ENCODE data around the gene MYO1H.
A peak's percentile ranks its signal among the peaks of the same experiment; 100 is the strongest.

Gene MYO1H

DNA sequence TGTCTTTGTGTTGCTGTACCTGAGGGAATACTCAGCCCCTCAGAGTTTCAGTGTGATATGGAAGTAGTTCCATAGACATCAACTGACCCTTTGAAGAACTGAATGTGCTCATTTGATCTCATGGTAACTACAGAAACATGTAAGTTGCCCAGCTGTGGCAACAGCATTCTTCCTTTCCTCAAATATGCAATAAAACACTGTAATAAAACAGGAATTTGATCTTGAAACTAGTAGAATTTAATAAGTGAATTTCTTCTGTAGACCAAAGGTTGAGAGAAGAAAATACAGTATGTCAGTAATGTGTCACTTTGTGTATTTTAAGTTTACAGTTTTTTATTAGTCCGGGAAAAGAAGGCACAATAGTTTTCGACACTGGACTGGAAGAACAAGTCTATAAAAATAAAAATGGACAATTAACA is 97.5 kb downstream of the MYO1H start:
- Histone ChIP-seq H3K4me1 (ENCODE audit: control insufficient read depth in 2 of 2, insufficient read depth in 2 of 2, low read length in 2 of 2) (peaks cover 29 to 43% of the 10 kb centered on the region in 2 donors), H3K9ac (ENCODE audit: low read depth in 1 of 2, low read length in 2 of 2) (no peak overlapping the region), H3K36me3 (ENCODE audit: control insufficient read depth in 2 of 2, insufficient read depth in 2 of 2, low read length in 2 of 2) (peaks cover 4 to 12% of the 10 kb centered on the region in 2 donors), H3K4me3 (ENCODE audit: low read length in 2 of 2) (no peak overlapping the region), H3K9me3 (ENCODE audit: control insufficient read depth in 2 of 2, low read length in 2 of 2) (no peaks in the 10 kb centered on the region), H3K27ac (ENCODE audit: low read depth in 2 of 2, low read length in 2 of 2) (peak overlapping the region; percentile 33 to 74), H3K27me3 (ENCODE audit: control insufficient read depth in 2 of 2, insufficient read depth in 2 of 2, low read length in 2 of 2) (no peaks in the 10 kb centered on the region)

DNA sequence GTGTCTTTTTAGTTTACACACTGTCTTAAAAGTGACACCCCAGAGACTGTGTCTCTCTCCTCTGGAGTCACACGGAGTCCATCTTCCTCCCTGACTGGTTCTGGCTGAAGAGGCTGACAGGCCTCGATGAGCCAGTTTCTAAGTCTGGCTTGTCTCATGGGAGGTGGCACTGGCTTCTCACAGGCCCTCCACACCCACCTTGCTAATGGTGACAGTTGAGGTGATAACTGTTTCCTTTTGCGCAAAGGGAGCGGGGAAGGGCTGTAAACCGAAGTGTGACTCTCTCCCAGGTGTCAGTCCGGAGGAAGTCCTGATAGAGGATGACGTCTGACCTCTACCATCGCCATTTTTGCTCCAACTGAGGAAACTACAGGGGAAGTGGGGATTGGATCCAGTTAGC is 99.2 kb downstream of the MYO1H start:
- H3K36me3 ChIP-seq (ENCODE audit: control insufficient read depth in 2 of 2, insufficient read depth in 2 of 2, low read length in 2 of 2) = peaks cover 15 to 25% of the 10 kb centered on the region in 2 donors
- peak overlapping the region; percentile 45 to 61 for H3K27ac ChIP-seq (ENCODE audit: low read depth in 2 of 2, low read length in 2 of 2)
- H3K4me3 ChIP-seq (ENCODE audit: low read length in 2 of 2) = no peak overlapping the region
- H3K9me3 ChIP-seq (ENCODE audit: control insufficient read depth in 2 of 2, low read length in 2 of 2) = no peaks in the 10 kb centered on the region
- peak overlapping the region; percentile 7 to 29 for H3K9ac ChIP-seq (ENCODE audit: low read depth in 1 of 2, low read length in 2 of 2)
- H3K27me3 ChIP-seq (ENCODE audit: control insufficient read depth in 2 of 2, insufficient read depth in 2 of 2, low read length in 2 of 2) = no peaks in the 10 kb centered on the region
- peaks cover 37 to 51% of the 10 kb centered on the region in 2 donors for H3K4me1 ChIP-seq (ENCODE audit: control insufficient read depth in 2 of 2, insufficient read depth in 2 of 2, low read length in 2 of 2)

DNA sequence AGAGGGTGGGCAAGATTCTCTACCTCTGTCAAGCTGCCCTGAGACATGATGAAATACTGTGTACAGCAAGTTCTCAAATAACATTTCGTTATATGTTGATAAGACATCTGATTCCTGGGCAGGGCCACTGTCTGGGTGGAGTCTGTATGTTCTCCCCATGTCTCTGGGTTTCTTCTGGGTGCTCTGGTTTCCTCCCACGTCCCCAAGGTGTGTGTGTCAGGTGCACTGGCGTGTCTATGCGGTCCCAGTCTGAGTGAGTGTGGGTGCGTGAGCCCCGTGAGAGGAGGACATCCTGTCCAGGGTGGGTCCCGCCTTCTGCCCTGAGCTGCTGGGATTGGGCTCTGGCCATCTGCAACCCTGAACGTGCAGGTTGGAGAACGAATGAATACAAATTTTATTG is 99.8 kb downstream of the MYO1H start:
- peaks cover 37 to 51% of the 10 kb centered on the region in 2 donors for H3K4me1 ChIP-seq (ENCODE audit: control insufficient read depth in 2 of 2, insufficient read depth in 2 of 2, low read length in 2 of 2)
- H3K9me3 ChIP-seq (ENCODE audit: control insufficient read depth in 2 of 2, low read length in 2 of 2) = no peaks in the 10 kb centered on the region
- no peak overlapping the region for H3K4me3 ChIP-seq (ENCODE audit: low read length in 2 of 2)
- peak overlapping the region; percentile 45 to 61 for H3K27ac ChIP-seq (ENCODE audit: low read depth in 2 of 2, low read length in 2 of 2)
- peak overlapping the region in 1 of 2 donors; percentile 29 for H3K9ac ChIP-seq (ENCODE audit: low read depth in 1 of 2, low read length in 2 of 2)
- H3K27me3 ChIP-seq (ENCODE audit: control insufficient read depth in 2 of 2, insufficient read depth in 2 of 2, low read length in 2 of 2) = no peaks in the 10 kb centered on the region
- peaks cover 19 to 31% of the 10 kb centered on the region in 2 donors for H3K36me3 ChIP-seq (ENCODE audit: control insufficient read depth in 2 of 2, insufficient read depth in 2 of 2, low read length in 2 of 2)

DNA sequence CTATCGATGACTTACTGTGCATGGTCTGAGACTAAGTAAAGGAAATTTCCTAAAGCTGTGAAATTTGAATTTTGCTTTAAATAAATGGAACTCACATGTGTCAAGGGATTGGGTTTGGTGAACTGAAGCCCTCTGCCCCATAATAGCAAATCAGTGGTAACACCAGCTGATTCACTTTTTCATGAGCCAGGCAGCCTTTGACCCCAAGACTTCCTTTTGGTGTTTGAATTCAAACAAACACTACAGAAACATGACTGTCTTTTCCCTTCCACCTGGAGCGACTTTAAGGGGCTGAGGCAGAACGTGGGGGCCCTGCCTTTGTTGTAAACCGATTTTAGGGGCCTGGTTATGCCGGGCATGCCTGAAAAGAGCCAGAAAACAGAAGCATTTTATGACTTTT is 100.6 kb downstream of the MYO1H start:
- Histone ChIP-seq H3K27me3 (ENCODE audit: control insufficient read depth in 2 of 2, insufficient read depth in 2 of 2, low read length in 2 of 2) (no peaks in the 10 kb centered on the region), H3K4me1 (ENCODE audit: control insufficient read depth in 2 of 2, insufficient read depth in 2 of 2, low read length in 2 of 2) (peaks cover 37 to 51% of the 10 kb centered on the region in 2 donors), H3K9me3 (ENCODE audit: control insufficient read depth in 2 of 2, low read length in 2 of 2) (no peaks in the 10 kb centered on the region), H3K36me3 (ENCODE audit: control insufficient read depth in 2 of 2, insufficient read depth in 2 of 2, low read length in 2 of 2) (peaks cover 19 to 37% of the 10 kb centered on the region in 2 donors), H3K27ac (ENCODE audit: low read depth in 2 of 2, low read length in 2 of 2) (peak overlapping the region; percentile 69), H3K9ac (ENCODE audit: low read depth in 1 of 2, low read length in 2 of 2) (no peak overlapping the region), H3K4me3 (ENCODE audit: low read length in 2 of 2) (peak overlapping the region in 1 of 2 donors; percentile 21)

DNA sequence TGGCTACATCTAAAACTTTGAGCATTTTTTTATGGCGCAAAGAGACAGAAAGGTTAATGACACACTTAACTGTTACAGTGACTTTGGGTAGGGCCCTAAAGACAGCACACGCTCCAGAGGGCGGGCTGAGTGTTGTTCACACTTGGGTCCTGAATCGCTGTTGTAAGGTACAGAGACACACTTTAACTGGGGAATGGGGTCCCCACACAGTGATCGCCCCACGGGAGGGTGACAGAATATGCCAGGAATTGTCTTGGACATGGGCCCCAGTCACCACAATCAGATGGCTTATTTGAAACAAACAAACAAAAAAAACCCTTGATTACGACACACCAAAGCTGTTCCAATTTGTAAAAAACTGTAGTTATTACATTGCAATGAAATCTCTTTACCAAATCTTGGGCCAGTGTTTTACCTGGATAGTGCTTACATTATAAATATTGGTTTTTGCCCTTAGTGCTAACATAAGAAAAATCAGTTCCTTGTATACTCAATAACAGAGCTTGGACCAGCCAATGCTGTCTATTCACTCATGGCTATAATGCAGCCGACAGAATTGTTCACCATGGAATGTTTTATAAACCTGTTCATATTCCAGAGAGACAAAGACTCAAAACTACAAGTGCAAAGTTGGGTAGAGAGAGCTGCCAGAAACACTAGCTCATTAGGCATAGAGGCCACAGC is 101.1 kb downstream of the MYO1H start:
- peak overlapping the region; percentile 69 for H3K27ac ChIP-seq (ENCODE audit: low read depth in 2 of 2, low read length in 2 of 2)
- H3K9me3 ChIP-seq (ENCODE audit: control insufficient read depth in 2 of 2, low read length in 2 of 2) = no peaks in the 10 kb centered on the region
- peaks cover 37 to 51% of the 10 kb centered on the region in 2 donors for H3K4me1 ChIP-seq (ENCODE audit: control insufficient read depth in 2 of 2, insufficient read depth in 2 of 2, low read length in 2 of 2)
- no peak overlapping the region for H3K9ac ChIP-seq (ENCODE audit: low read depth in 1 of 2, low read length in 2 of 2)
- H3K4me3 ChIP-seq (ENCODE audit: low read length in 2 of 2) = peak overlapping the region in 1 of 2 donors; percentile 21
- no peaks in the 10 kb centered on the region for H3K27me3 ChIP-seq (ENCODE audit: control insufficient read depth in 2 of 2, insufficient read depth in 2 of 2, low read length in 2 of 2)
- peaks cover 25 to 43% of the 10 kb centered on the region in 2 donors for H3K36me3 ChIP-seq (ENCODE audit: control insufficient read depth in 2 of 2, insufficient read depth in 2 of 2, low read length in 2 of 2)

DNA sequence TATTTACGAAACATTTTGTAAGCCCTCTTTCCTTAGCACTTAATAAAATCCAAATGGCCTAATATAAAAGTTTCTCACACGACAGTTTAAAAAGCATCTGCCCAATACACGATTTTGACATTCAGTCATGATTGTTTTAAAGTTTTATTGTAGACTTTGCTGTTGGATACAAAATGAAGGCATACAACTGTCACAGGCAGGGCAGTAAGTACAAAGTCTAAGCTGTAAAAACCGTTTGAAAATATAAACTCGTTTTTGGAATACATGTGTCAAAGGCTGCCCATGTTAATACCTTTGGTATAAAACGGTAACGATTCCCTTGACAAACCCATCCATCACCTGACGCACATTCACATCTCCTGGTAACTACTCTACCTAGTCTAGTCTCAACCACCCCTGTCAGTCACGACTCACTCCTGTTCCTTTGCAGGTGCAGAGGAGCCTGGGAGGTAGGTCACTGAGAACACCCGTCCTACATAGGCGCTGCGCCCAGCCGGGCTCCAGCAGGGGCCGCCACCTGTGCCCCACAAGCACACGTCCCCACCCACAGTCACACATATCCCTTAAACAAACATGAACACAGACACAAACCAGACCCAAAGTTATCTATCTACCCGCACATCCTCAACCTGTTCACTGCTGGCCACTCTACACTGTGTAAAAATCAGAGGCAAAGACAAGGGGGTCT is 102.3 kb downstream of the MYO1H start:
- H3K4me3 ChIP-seq (ENCODE audit: low read length in 2 of 2) = no peak overlapping the region
- no peaks in the 10 kb centered on the region for H3K9me3 ChIP-seq (ENCODE audit: control insufficient read depth in 2 of 2, low read length in 2 of 2)
- H3K9ac ChIP-seq (ENCODE audit: low read depth in 1 of 2, low read length in 2 of 2) = peak overlapping the region in 1 of 2 donors; percentile 10
- H3K27me3 ChIP-seq (ENCODE audit: control insufficient read depth in 2 of 2, insufficient read depth in 2 of 2, low read length in 2 of 2) = no peaks in the 10 kb centered on the region
- H3K4me1 ChIP-seq (ENCODE audit: control insufficient read depth in 2 of 2, insufficient read depth in 2 of 2, low read length in 2 of 2) = peaks cover 35 to 49% of the 10 kb centered on the region in 2 donors
- peak overlapping the region; percentile 69 for H3K27ac ChIP-seq (ENCODE audit: low read depth in 2 of 2, low read length in 2 of 2)
- H3K36me3 ChIP-seq (ENCODE audit: control insufficient read depth in 2 of 2, insufficient read depth in 2 of 2, low read length in 2 of 2) = peaks cover 35 to 54% of the 10 kb centered on the region in 2 donors

DNA sequence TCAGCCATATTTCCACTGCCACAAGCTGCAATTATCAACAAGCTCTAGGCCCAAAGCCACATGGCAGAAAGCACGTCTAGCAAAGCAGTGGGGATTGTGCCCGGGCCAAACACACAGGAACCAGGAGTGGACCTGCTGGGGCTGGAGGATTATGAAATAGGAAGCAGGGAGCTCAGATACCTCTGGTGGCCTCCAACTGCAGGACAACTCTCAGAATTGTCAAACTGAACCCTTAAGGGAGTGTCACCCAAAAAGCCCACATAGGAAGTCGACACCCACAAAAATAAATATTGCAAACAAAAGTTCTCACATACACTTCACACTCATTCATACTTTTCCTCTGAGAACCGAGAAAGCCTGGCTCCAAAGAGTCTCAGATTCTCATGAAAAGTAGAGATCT is 103.3 kb downstream of the MYO1H start:
- no peaks in the 10 kb centered on the region for H3K27me3 ChIP-seq (ENCODE audit: control insufficient read depth in 2 of 2, insufficient read depth in 2 of 2, low read length in 2 of 2)
- H3K4me1 ChIP-seq (ENCODE audit: control insufficient read depth in 2 of 2, insufficient read depth in 2 of 2, low read length in 2 of 2) = peaks cover 29 to 41% of the 10 kb centered on the region in 2 donors
- H3K27ac ChIP-seq (ENCODE audit: low read depth in 2 of 2, low read length in 2 of 2) = peak overlapping the region; percentile 64 to 69
- no peak overlapping the region for H3K4me3 ChIP-seq (ENCODE audit: low read length in 2 of 2)
- H3K9me3 ChIP-seq (ENCODE audit: control insufficient read depth in 2 of 2, low read length in 2 of 2) = no peaks in the 10 kb centered on the region
- peaks cover 45 to 62% of the 10 kb centered on the region in 2 donors for H3K36me3 ChIP-seq (ENCODE audit: control insufficient read depth in 2 of 2, insufficient read depth in 2 of 2, low read length in 2 of 2)
- H3K9ac ChIP-seq (ENCODE audit: low read depth in 1 of 2, low read length in 2 of 2) = no peak overlapping the region

DNA sequence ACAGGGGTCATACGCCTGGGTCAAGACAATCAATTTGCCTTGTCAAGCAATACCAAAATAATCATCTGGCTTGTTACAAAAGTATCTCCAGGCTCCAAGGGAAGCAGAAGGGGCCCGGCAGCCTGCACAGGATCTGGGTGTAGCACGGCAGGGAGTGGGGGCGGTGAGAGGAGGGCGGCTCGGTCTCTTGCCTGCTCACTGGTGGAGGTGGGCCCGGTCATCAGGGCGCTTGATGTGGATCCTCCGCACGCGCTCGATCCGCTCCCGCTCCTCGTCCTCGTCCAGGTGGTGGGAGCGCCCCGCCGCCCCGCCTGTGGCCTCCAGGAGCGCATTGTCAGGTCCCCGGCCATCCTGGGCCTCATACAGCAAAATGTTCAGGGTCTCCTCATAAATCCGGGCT is 103.7 kb downstream of the MYO1H start:
- Histone ChIP-seq H3K4me1 (ENCODE audit: control insufficient read depth in 2 of 2, insufficient read depth in 2 of 2, low read length in 2 of 2) (peaks cover 27 to 41% of the 10 kb centered on the region in 2 donors), H3K27ac (ENCODE audit: low read depth in 2 of 2, low read length in 2 of 2) (no peak overlapping the region), H3K4me3 (ENCODE audit: low read length in 2 of 2) (no peak overlapping the region), H3K27me3 (ENCODE audit: control insufficient read depth in 2 of 2, insufficient read depth in 2 of 2, low read length in 2 of 2) (no peaks in the 10 kb centered on the region), H3K9ac (ENCODE audit: low read depth in 1 of 2, low read length in 2 of 2) (no peak overlapping the region), H3K9me3 (ENCODE audit: control insufficient read depth in 2 of 2, low read length in 2 of 2) (no peaks in the 10 kb centered on the region), H3K36me3 (ENCODE audit: control insufficient read depth in 2 of 2, insufficient read depth in 2 of 2, low read length in 2 of 2) (peaks cover 49 to 66% of the 10 kb centered on the region in 2 donors)

DNA sequence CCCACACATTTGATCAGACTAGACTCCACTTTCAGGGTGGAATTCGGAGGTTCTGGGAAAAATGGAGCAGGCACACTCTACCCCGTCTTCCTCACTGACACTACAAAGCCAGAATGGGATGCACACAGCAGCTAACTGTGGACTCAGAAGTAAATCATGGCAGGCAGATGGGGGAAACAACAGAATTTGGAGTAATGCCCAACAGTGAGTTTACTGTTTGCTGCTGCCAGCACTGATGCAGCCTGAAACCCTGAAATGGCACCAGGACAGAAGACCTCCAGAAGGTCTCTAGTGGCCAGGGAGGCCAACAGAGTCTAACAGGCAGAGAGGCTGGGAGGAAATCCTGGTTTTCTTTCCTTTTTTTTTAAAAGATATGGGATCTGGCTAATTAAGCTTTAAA is 104.8 kb downstream of the MYO1H start:
- Histone ChIP-seq H3K36me3 (ENCODE audit: control insufficient read depth in 2 of 2, insufficient read depth in 2 of 2, low read length in 2 of 2) (peaks cover 54 to 70% of the 10 kb centered on the region in 2 donors), H3K27me3 (ENCODE audit: control insufficient read depth in 2 of 2, insufficient read depth in 2 of 2, low read length in 2 of 2) (no peaks in the 10 kb centered on the region), H3K9ac (ENCODE audit: low read depth in 1 of 2, low read length in 2 of 2) (no peak overlapping the region), H3K4me3 (ENCODE audit: low read length in 2 of 2) (no peak overlapping the region), H3K4me1 (ENCODE audit: control insufficient read depth in 2 of 2, insufficient read depth in 2 of 2, low read length in 2 of 2) (peaks cover 23 to 32% of the 10 kb centered on the region in 2 donors), H3K9me3 (ENCODE audit: control insufficient read depth in 2 of 2, low read length in 2 of 2) (no peaks in the 10 kb centered on the region), H3K27ac (ENCODE audit: low read depth in 2 of 2, low read length in 2 of 2) (no peak overlapping the region)

DNA sequence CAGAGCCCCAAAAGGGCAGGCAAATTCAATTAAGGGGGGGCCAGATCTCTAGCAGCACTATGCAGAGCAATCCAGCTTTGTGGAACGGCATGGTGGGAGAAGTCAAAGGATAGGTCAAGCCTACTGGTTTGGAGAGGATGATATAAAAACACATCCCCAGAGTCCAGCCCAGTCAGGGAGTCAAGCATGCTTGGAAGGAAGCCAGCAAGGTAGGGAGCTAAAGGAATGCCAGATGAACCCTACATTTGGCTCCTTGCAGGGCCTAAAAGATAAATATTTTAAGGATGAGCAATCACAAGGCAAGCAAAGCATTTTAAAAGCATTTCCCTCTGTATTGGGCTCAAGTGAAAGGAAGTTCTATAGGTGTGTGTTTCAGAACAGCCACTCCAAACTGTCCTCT is 108.0 kb downstream of the MYO1H start:
- H3K4me1 ChIP-seq (ENCODE audit: control insufficient read depth in 2 of 2, insufficient read depth in 2 of 2, low read length in 2 of 2) = peaks cover 13 to 16% of the 10 kb centered on the region in 2 donors
- H3K27ac ChIP-seq (ENCODE audit: low read depth in 2 of 2, low read length in 2 of 2) = no peak overlapping the region
- no peak overlapping the region for H3K4me3 ChIP-seq (ENCODE audit: low read length in 2 of 2)
- H3K9ac ChIP-seq (ENCODE audit: low read depth in 1 of 2, low read length in 2 of 2) = no peak overlapping the region
- H3K9me3 ChIP-seq (ENCODE audit: control insufficient read depth in 2 of 2, low read length in 2 of 2) = no peaks in the 10 kb centered on the region
- H3K27me3 ChIP-seq (ENCODE audit: control insufficient read depth in 2 of 2, insufficient read depth in 2 of 2, low read length in 2 of 2) = no peaks in the 10 kb centered on the region
- H3K36me3 ChIP-seq (ENCODE audit: control insufficient read depth in 2 of 2, insufficient read depth in 2 of 2, low read length in 2 of 2) = peaks cover 73 to 75% of the 10 kb centered on the region in 2 donors
